ENCODE measurements around the gene PRKAG1. TPM values are rescaled to one million over a fixed set of nuclear protein-coding genes. Genes with fewer than 3 reads are reported as not detected.

PRKAG1 gene
- total RNA-seq, 1 donor from 2014 or later = 75.6 TPM

- H3K4me3 Mint-ChIP-seq (ENCODE audit: unreplicated experiment) = no peak overlapping the region
- no peak for DNase-seq (ENCODE audit: extremely low spot score, unreplicated experiment)
- H3K9me3 Mint-ChIP-seq (ENCODE audit: unreplicated experiment) = no peaks in the 10 kb centered on the region
- peaks cover 40% of the 10 kb centered on the region for H3K36me3 Mint-ChIP-seq (ENCODE audit: unreplicated experiment)
- no peak for TF ChIP-seq CTCF (IDR thresholded peaks at IDR 0.05)
- H3K4me1 Mint-ChIP-seq (ENCODE audit: unreplicated experiment) = no peaks in the 10 kb centered on the region
- no peaks in the 10 kb centered on the region for H3K27me3 Mint-ChIP-seq (ENCODE audit: unreplicated experiment)
- no peak overlapping the region for H3K27ac Mint-ChIP-seq (ENCODE audit: unreplicated experiment)
Observed at GRCh38 chr12:49039421-49040363, 21.1 kb upstream of the PRKAG1 start.

GRCh38 chr12:49038291-49038955 is 19.8 kb upstream of the PRKAG1 start:
- H3K27ac Mint-ChIP-seq (ENCODE audit: unreplicated experiment) = no peak overlapping the region
- H3K4me3 Mint-ChIP-seq (ENCODE audit: unreplicated experiment) = no peak overlapping the region

DNA sequence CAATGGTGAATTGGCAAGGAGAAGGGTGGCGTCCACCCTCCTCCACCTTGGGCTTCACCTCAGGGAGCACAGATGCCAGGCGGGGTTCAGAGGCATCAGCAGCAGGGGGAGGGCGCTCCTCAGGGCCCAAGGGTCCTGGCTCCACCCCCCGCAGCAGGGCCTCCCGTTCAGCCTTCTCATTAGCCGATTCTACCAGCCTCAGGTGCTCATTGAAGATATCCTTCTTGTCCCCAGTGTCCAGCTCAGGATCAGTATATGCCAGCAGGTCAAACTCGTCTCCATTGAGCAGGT is 19.3 kb upstream of the PRKAG1 start:
- no peaks in the 10 kb centered on the region for H3K9me3 Mint-ChIP-seq (ENCODE audit: unreplicated experiment)
- no peaks in the 10 kb centered on the region for H3K27me3 Mint-ChIP-seq (ENCODE audit: unreplicated experiment)
- no peak overlapping the region for H3K4me3 Mint-ChIP-seq (ENCODE audit: unreplicated experiment)
- H3K27ac Mint-ChIP-seq (ENCODE audit: unreplicated experiment) = no peak overlapping the region
- peaks cover 29% of the 10 kb centered on the region for H3K36me3 Mint-ChIP-seq (ENCODE audit: unreplicated experiment)
- no peak for DNase-seq (ENCODE audit: extremely low spot score, unreplicated experiment)
- TF ChIP-seq CTCF (IDR thresholded peaks at IDR 0.05) = no peak
- H3K4me1 Mint-ChIP-seq (ENCODE audit: unreplicated experiment) = no peaks in the 10 kb centered on the region

More at GRCh38 chr12:49038291-49038955, 19.8 kb upstream of the PRKAG1 start:
- H3K27me3 Mint-ChIP-seq (ENCODE audit: unreplicated experiment) = no peaks in the 10 kb centered on the region
- no peaks in the 10 kb centered on the region for H3K9me3 Mint-ChIP-seq (ENCODE audit: unreplicated experiment)
- no peak for TF ChIP-seq CTCF (IDR thresholded peaks at IDR 0.05)
- H3K36me3 Mint-ChIP-seq (ENCODE audit: unreplicated experiment) = peaks cover 34% of the 10 kb centered on the region
- H3K4me1 Mint-ChIP-seq (ENCODE audit: unreplicated experiment) = no peaks in the 10 kb centered on the region
- no peak for DNase-seq (ENCODE audit: extremely low spot score, unreplicated experiment)

GRCh38 chr12:49037111-49037946 is 18.8 kb upstream of the PRKAG1 start:
- H3K27me3 Mint-ChIP-seq (ENCODE audit: unreplicated experiment) = no peaks in the 10 kb centered on the region
- no peak for DNase-seq (ENCODE audit: extremely low spot score, unreplicated experiment)
- no peak for TF ChIP-seq CTCF (IDR thresholded peaks at IDR 0.05)
- H3K4me3 Mint-ChIP-seq (ENCODE audit: unreplicated experiment) = no peak overlapping the region
- no peaks in the 10 kb centered on the region for H3K9me3 Mint-ChIP-seq (ENCODE audit: unreplicated experiment)
- no peaks in the 10 kb centered on the region for H3K4me1 Mint-ChIP-seq (ENCODE audit: unreplicated experiment)
- peaks cover 28% of the 10 kb centered on the region for H3K36me3 Mint-ChIP-seq (ENCODE audit: unreplicated experiment)
- no peak overlapping the region for H3K27ac Mint-ChIP-seq (ENCODE audit: unreplicated experiment)
